Heart right ventricle (tissue), 16 donors: Measurements from ENCODE around the gene C10orf95. TPM values are rescaled to one million over a fixed set of nuclear protein-coding genes. Genes with fewer than 3 reads are reported as not detected.

Experiments used
- ATAC-seq, 8 donors: fragments of 200-7000 bp; cut with Tn5 transposase; one replicate each; pipeline ENCODE4 v1.9.1; 2020; ENCODE audit warnings: mild to moderate bottlenecking in 8 of 8, moderate library complexity in 8 of 8, moderate number of reproducible peaks in 1 of 8
- DNase-seq, 2 donors: peaks; one replicate each; pipeline ENCODE4 v3.0.0-alpha.2; 2020
- H3K27ac ChIP-seq, 10 donors: fragments of 200-600 bp; sonication (generic) in 2 of 10; one replicate each; pipeline versions ENCODE4 v1.5.0 to v1.8.0; 2020 to 2022; ENCODE audit warnings: mild to moderate bottlenecking in 3 of 10
- H3K27me3 ChIP-seq, 7 donors: fragments of 200-600 bp; one replicate each; pipeline ENCODE4 v1.8.0; 2021 to 2022; ENCODE audit warnings: mild to moderate bottlenecking in 2 of 7
- H3K36me3 ChIP-seq, 9 donors: fragments of 200-600 bp; sonication (generic) in 1 of 9; one replicate each; pipeline versions ENCODE4 v1.5.0 to v1.8.0; 2020 to 2022; ENCODE audit warnings: mild to moderate bottlenecking in 2 of 9
- H3K4me1 ChIP-seq, 9 donors: fragments of 200-600 bp; sonication (generic) in 1 of 9; one replicate each; pipeline versions ENCODE4 v1.5.0 to v1.8.0; 2020 to 2022; ENCODE audit warnings: mild to moderate bottlenecking in 4 of 9
- H3K4me3 ChIP-seq, 10 donors: fragments of 200-600 bp; sonication (generic) in 2 of 10; one replicate each; pipeline versions ENCODE4 v1.5.0 to v1.8.0; 2020 to 2022; ENCODE audit warnings: mild to moderate bottlenecking in 7 of 10, moderate library complexity in 2 of 10
- H3K9me3 ChIP-seq, 11 donors: fragments of 200-600 bp in 10 of 11; sonication (generic) in 2 of 11; one replicate each; pipeline versions ENCODE4 v1.5.0 to v1.8.0; 2013 to 2022; ENCODE audit warnings: mild to moderate bottlenecking in 2 of 11, control low read depth in 1 of 11, moderate library complexity in 1 of 11
- CTCF ChIP-seq, 9 donors: fragments of 200-600 bp; sonication (generic) in 2 of 9; IDR thresholded peaks; one replicate each; pipeline versions ENCODE4 v1.5.0 to v1.8.0; 2021 to 2022; ENCODE audit warnings: antibody characterized with exemption in 9 of 9, mild to moderate bottlenecking in 5 of 9, moderate library complexity in 1 of 9
- WGBS, 2 donors: extraction: QIAGEN DNeasy Blood & Tissue Kit; methylation state at CpG; one replicate each; pipeline ENCODE4 v1.1.7; 2013; ENCODE audit warnings: inconsistent platforms in 1 of 2; 5-methylcytosine and 5-hydroxymethylcytosine counted together
- intact Hi-C, 10 donors: fragments of 100-400 bp; cut with DNase I; formaldehyde crosslinking; loops; one replicate each; pipeline versions ENCODE4 v1.11.1 to v1.14.2; 2022
- polyA plus RNA-seq, 2 donors: library from polyadenylated mRNA; stranded (reverse); fragments of 200-250 nt; gene quantifications; one replicate each; pipeline ENCODE4 v1.2.3, GENCODE V29; 2013
- total RNA-seq, 10 donors: library from RNA; stranded (reverse); fragmentation: NEBNext Ultra II Directional in 3 of 10; extraction: Animal tissue kit (Norgen Biotek cat#: 25700) in 3 of 10; gene quantifications; one replicate each; pipeline versions ENCODE4 v1.2.1 to v1.2.4, GENCODE V29; 2021 to 2023
- donor health status: Arrhythmogenic right ventricular cardiomyopathy.
- donor health status: ischemic (EF 13 %, LVEDD 7.1; RV severe dilation, severe dysfunction).
- donor health status: healthy with polysubstance abuse.
- donor health status: DM: no; HTN: yes; CAD: no.
- donor health status: DM: no; HTN: no; CAD: no.
- donor health status: ischemic (EF 25% LVEDD 6.9; RV normal size, moderate dysfunction).
- donor health status: ischemic (EF 25% LVEDD 5.7; RV mildly dilated, moderate dysfunction).
- donor health status: healthy.
- donor health status: DM: yes; HTN: yes; CAD: no.
- donor health status: Ischemic cardiomyopathy.
- donor health status: ischemic (EF 35%, LVEDD 5.7; RV mildly dilated, moderate dysfunction).
- donor health status: nonischemic (EF 11% LVEDD 7.7; RV severe dilation, severe dysfunction).
- donor health status: DM: yes; HTN: yes; CAD: no.
- donor health status: PGD.
- donor health status: ischemic (EF 29% LVEDD 5.4; RV normal size, mild dysfunction).
- donor health status: nonischemic (EF 23%, LVEDD 6.1; RV moderate dilation, normal function).

C10orf95 gene
- total and polyA plus RNA-seq, 12 donors = not detected

DNA sequence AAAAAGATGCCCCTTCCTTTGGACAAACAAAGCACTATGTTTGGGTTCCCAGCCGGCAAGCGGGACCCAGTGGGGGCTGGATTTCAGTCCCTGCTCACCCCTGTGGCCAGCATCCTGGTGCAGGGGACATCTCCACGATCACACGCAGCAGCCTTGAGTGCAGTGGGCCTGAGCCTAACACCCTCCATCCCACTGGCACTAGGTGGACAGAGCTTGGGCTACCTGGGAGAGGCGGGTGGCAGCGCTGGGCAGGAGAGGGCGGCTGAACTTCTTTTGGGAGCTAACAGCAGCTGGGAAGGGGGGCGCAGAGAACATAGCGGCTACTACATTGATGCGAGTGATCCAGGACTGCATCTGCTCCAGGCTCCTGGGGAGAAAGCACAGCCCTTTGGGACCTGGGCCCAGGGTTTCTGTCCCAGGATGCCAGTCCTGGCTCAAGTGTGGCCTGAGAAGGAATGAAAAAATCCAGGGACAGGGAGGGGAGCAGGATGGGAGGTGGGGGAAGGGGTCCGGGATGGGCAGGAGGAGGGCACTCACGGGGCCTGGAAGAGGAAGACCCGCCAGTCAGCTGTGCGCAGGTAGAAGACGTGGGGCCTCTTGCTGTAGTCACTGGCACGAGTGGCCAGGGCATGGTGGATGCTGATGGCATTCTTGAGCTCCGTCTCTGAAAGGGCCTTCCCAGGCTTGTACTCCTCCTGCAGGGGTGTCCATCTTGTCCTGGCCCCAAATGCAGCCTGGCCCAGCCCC, 46.8 kb downstream of the C10orf95 start:
- Histone ChIP-seq H3K4me1 (peaks cover 3 to 17% (median 14%) of the 10 kb centered on the region in 9 donors), H3K27me3 (peaks cover 5 to 26% (median 21%) of the 10 kb centered on the region in 7 donors), H3K9me3 (no peaks in the 10 kb centered on the region), H3K27ac (no peak overlapping the region), H3K4me3 (no peak overlapping the region), H3K36me3 (peaks cover 0 to 41% (median 12%) of the 10 kb centered on the region in 9 donors)
- TF ChIP-seq CTCF (IDR thresholded peaks at IDR 0.05) = no peak
- intact Hi-C loops = loop anchor here in 1 of 10 donors (1.0 kb wide), 1 partner anchor 173 kb away; no protein-coding TSS in a partner anchor
- DNase-seq (no peak), ATAC-seq (no peak)
- WGBS, 2 donors = 85 to 90% methylated on average over 17 of the region's 17 CpGs

GRCh38 chr10:102403115-102403514, 48.2 kb downstream of the C10orf95 start:
- intact Hi-C loops = no loop called here
- no peak overlapping the region for H3K27ac ChIP-seq
- TF ChIP-seq CTCF (IDR thresholded peaks at IDR 0.05) = no peak

GRCh38 chr10:102402512-102402896, 48.8 kb downstream of the C10orf95 start:
- Histone ChIP-seq H3K27me3 (peaks cover 0 to 7% (median 2%) of the 10 kb centered on the region in 7 donors), H3K4me1 (peaks cover 7 to 24% (median 17%) of the 10 kb centered on the region in 9 donors), H3K27ac (no peak overlapping the region), H3K4me3 (no peak overlapping the region), H3K9me3 (no peaks in the 10 kb centered on the region), H3K36me3 (peaks cover 0 to 58% (median 12%) of the 10 kb centered on the region in 9 donors)
- ATAC-seq (no peak), DNase-seq (no peak)
- TF ChIP-seq CTCF (IDR thresholded peaks at IDR 0.05) = no peak
- WGBS, 2 donors = 86 to 90% methylated on average over 5 of the region's 5 CpGs
- intact Hi-C loops = no loop called here

More at GRCh38 chr10:102403115-102403514, 48.2 kb downstream of the C10orf95 start:
- Histone ChIP-seq H3K9me3 (no peaks in the 10 kb centered on the region), H3K36me3 (peaks cover 0 to 52% (median 12%) of the 10 kb centered on the region in 9 donors), H3K27me3 (peaks cover 1 to 14% (median 8%) of the 10 kb centered on the region in 7 donors), H3K4me1 (peaks cover 7 to 19% (median 16%) of the 10 kb centered on the region in 9 donors), H3K4me3 (no peak overlapping the region)
- WGBS, 2 donors = 87 to 91% methylated on average over 13 of the region's 13 CpGs
- ATAC-seq (no peak), DNase-seq (no peak)

GRCh38 chr10:102401735-102402511, 49.4 kb downstream of the C10orf95 start:
- 85 to 87% methylated on average over 17 to 18 of the region's 18 CpGs for WGBS, 2 donors
- Histone ChIP-seq H3K4me3 (no peak overlapping the region), H3K27ac (no peak overlapping the region), H3K36me3 (peaks cover 0 to 64% (median 12%) of the 10 kb centered on the region in 9 donors), H3K9me3 (no peaks in the 10 kb centered on the region), H3K27me3 (peaks cover 0 to 2% (median 0%) of the 10 kb centered on the region in 7 donors), H3K4me1 (peaks cover 7 to 30% (median 18%) of the 10 kb centered on the region in 9 donors)
- no peak for DNase-seq
- no peak for TF ChIP-seq CTCF (IDR thresholded peaks at IDR 0.05)
- no peak for ATAC-seq
- intact Hi-C loops = loop anchor here in 1 of 10 donors (1.0 kb wide), 1 partner anchor 234 kb away; no protein-coding TSS in a partner anchor
